ENCODE measurements around the gene PLA2G4E. TPM values are rescaled to one million over a fixed set of nuclear protein-coding genes. Genes with fewer than 3 reads are reported as not detected.

The PLA2G4E gene
- total RNA-seq, 1 experiment from 2014 or later: not detected

- Histone ChIP-seq H3K79me2 (ENCODE audit: low read depth) (no peaks in the 10 kb centered on the region), H3K9me3 (ENCODE audit: insufficient read depth, low read depth) (no peaks in the 10 kb centered on the region), H3F3A (ENCODE audit: insufficient read depth, low read depth) (0 out of 2 replicates have a peak, but pooled peaks cover 4% of the 10 kb centered on the region), H3K4me1 (replicated peaks; ENCODE audit: insufficient read depth) (no peaks in the 10 kb centered on the region), H4K20me1 (ENCODE audit: insufficient read depth) (no peaks in the 10 kb centered on the region), H3K4me2 (no peak overlapping the region), H3K27ac (no peak overlapping the region), H3K4me3 (no peak overlapping the region), H3K36me3 (ENCODE audit: low read depth) (no peaks in the 10 kb centered on the region), H3K9me2 (ENCODE audit: insufficient read depth) (no peaks in the 10 kb centered on the region), H2AFZ (no peak overlapping the region), H3K27me3 (ENCODE audit: insufficient read depth, low read depth) (no peaks in the 10 kb centered on the region)
- ChIA-PET CTCF (no interaction called here), POLR2A (ENCODE audit: unreplicated experiment) (no interaction called here)
- TF ChIP-seq, protein P1, sequence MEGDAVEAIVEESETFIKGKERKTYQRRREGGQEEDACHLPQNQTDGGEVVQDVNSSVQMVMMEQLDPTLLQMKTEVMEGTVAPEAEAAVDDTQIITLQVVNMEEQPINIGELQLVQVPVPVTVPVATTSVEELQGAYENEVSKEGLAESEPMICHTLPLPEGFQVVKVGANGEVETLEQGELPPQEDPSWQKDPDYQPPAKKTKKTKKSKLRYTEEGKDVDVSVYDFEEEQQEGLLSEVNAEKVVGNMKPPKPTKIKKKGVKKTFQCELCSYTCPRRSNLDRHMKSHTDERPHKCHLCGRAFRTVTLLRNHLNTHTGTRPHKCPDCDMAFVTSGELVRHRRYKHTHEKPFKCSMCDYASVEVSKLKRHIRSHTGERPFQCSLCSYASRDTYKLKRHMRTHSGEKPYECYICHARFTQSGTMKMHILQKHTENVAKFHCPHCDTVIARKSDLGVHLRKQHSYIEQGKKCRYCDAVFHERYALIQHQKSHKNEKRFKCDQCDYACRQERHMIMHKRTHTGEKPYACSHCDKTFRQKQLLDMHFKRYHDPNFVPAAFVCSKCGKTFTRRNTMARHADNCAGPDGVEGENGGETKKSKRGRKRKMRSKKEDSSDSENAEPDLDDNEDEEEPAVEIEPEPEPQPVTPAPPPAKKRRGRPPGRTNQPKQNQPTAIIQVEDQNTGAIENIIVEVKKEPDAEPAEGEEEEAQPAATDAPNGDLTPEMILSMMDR (conservative IDR thresholded peaks at IDR 0.05): no peak
- TF ChIP-seq EZH2 (IDR thresholded peaks at IDR 0.05; ENCODE audit: low read depth): no peak
- no TSS peak for BruUV-seq (replicated peaks)
- intact Hi-C loops (cut with micrococcal nuclease; ENCODE audit: unreplicated experiment): loop anchor here (5.0 kb wide), 1 partner anchor 403 kb away; no protein-coding TSS in a partner anchor
- DNase-seq: no peak
Observed at GRCh38 chr15:42069025-42069424, 48.2 kb upstream of the PLA2G4E start.

- no peaks in the 10 kb centered on the region for H3K79me2 ChIP-seq (ENCODE audit: low read depth)
- H3K27me3 ChIP-seq (ENCODE audit: insufficient read depth, low read depth): no peaks in the 10 kb centered on the region
- no TSS peak for BruUV-seq (replicated peaks)
- POLR2A ChIA-PET (ENCODE audit: unreplicated experiment): no interaction called here
- no peaks in the 10 kb centered on the region for H3K9me2 ChIP-seq (ENCODE audit: insufficient read depth)
- H3F3A ChIP-seq (ENCODE audit: insufficient read depth, low read depth): 0 out of 2 replicates have a peak, but pooled peaks cover 4% of the 10 kb centered on the region
- no peak overlapping the region for H3K27ac ChIP-seq
- no peak overlapping the region for H2AFZ ChIP-seq
- H3K4me3 ChIP-seq: no peak overlapping the region
- H4K20me1 ChIP-seq (ENCODE audit: insufficient read depth): no peaks in the 10 kb centered on the region
- DNase-seq: no peak
- no peak overlapping the region for H3K4me2 ChIP-seq
- H3K4me1 ChIP-seq (replicated peaks; ENCODE audit: insufficient read depth): no peaks in the 10 kb centered on the region
- intact Hi-C loops (cut with micrococcal nuclease; ENCODE audit: unreplicated experiment): loop anchor here (5.0 kb wide), 1 partner anchor 404 kb away; no protein-coding TSS in a partner anchor
- CTCF ChIA-PET: no interaction called here
- H3K9me3 ChIP-seq (ENCODE audit: insufficient read depth, low read depth): no peaks in the 10 kb centered on the region
- no peaks in the 10 kb centered on the region for H3K36me3 ChIP-seq (ENCODE audit: low read depth)
- TF ChIP-seq, protein P1 (conservative IDR thresholded peaks at IDR 0.05): no peak
- no peak for TF ChIP-seq EZH2 (IDR thresholded peaks at IDR 0.05; ENCODE audit: low read depth)
Observed at GRCh38 chr15:42068601-42069000, 47.8 kb upstream of the PLA2G4E start.

DNA sequence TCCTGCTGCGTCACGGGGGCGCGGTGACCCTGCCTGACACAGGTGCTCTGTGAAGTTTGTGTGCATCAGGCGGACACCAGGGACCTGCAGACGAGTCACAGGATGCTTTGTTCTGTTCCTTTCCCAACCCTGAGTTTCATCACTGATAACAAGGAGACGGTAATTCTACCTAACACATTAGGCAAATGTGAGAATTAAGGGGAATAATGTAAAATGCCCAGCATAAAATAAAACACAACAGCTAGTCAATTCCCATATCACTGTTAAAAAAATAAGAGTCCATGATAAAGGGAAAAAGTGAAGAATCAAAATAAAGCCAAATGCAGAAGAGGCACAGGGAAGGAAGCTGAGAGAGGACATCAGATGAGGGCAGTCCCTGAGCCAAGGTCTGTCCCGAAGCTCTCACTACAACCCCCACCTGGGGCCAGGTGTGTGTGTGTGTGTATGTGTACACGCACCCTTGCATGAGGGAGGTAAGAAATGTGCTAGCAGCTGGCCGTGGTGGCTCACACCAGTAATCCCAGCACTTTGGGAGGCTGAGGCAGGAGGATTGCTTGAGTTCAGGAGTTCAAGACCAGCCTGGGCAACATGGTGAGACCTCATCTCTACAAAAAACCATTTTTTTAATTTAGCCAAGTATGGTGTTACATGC lies 46.0 kb upstream of the PLA2G4E start:
- H3F3A ChIP-seq (ENCODE audit: insufficient read depth, low read depth): 0 out of 2 replicates have a peak, but pooled peaks cover 4% of the 10 kb centered on the region
- H3K79me2 ChIP-seq (ENCODE audit: low read depth): no peaks in the 10 kb centered on the region
- no peaks in the 10 kb centered on the region for H3K9me3 ChIP-seq (ENCODE audit: insufficient read depth, low read depth)
- intact Hi-C loops (cut with micrococcal nuclease; ENCODE audit: unreplicated experiment): loop anchor here (1.0 to 5.0 kb wide), 4 partner anchors 67 to 584 kb away; no protein-coding TSS in a partner anchor
- H4K20me1 ChIP-seq (ENCODE audit: insufficient read depth): no peaks in the 10 kb centered on the region
- H3K4me1 ChIP-seq (replicated peaks; ENCODE audit: insufficient read depth): no peaks in the 10 kb centered on the region
- no peak overlapping the region for H2AFZ ChIP-seq
- BruUV-seq (replicated peaks): no TSS peak
- TF ChIP-seq, protein P1 (conservative IDR thresholded peaks at IDR 0.05): 0 out of 2 replicates have a peak, but pooled peaks have one; percentile 3
- no peak for TF ChIP-seq EZH2 (IDR thresholded peaks at IDR 0.05; ENCODE audit: low read depth)
- POLR2A ChIA-PET (ENCODE audit: unreplicated experiment): no interaction called here
- 0 out of 2 replicates have a peak overlapping the region, but pooled peaks have one; percentile 20 for H3K4me2 ChIP-seq
- H3K36me3 ChIP-seq (ENCODE audit: low read depth): no peaks in the 10 kb centered on the region
- H3K27me3 ChIP-seq (ENCODE audit: insufficient read depth, low read depth): no peaks in the 10 kb centered on the region
- no peaks in the 10 kb centered on the region for H3K9me2 ChIP-seq (ENCODE audit: insufficient read depth)
- H3K4me3 ChIP-seq: no peak overlapping the region
- no peak for DNase-seq
- CTCF ChIA-PET: interaction anchor here (0.6 kb wide), 1 partner anchor 776 kb away, joined by 5 read pairs; no protein-coding TSS in a partner anchor
- H3K27ac ChIP-seq: no peak overlapping the region

All from PC-9 (cell line).